ENCODE data around the gene PLSCR3.

The PLSCR3 gene

GRCh38 chr17:7394452-7395191 lies at the start of gene PLSCR3:
Gene PLSCR3 (minus strand): TSS chr17:7394525. CDS start chr17:7394110, 415 bp downstream.
- DNase-seq = peak; percentile 40

DNA sequence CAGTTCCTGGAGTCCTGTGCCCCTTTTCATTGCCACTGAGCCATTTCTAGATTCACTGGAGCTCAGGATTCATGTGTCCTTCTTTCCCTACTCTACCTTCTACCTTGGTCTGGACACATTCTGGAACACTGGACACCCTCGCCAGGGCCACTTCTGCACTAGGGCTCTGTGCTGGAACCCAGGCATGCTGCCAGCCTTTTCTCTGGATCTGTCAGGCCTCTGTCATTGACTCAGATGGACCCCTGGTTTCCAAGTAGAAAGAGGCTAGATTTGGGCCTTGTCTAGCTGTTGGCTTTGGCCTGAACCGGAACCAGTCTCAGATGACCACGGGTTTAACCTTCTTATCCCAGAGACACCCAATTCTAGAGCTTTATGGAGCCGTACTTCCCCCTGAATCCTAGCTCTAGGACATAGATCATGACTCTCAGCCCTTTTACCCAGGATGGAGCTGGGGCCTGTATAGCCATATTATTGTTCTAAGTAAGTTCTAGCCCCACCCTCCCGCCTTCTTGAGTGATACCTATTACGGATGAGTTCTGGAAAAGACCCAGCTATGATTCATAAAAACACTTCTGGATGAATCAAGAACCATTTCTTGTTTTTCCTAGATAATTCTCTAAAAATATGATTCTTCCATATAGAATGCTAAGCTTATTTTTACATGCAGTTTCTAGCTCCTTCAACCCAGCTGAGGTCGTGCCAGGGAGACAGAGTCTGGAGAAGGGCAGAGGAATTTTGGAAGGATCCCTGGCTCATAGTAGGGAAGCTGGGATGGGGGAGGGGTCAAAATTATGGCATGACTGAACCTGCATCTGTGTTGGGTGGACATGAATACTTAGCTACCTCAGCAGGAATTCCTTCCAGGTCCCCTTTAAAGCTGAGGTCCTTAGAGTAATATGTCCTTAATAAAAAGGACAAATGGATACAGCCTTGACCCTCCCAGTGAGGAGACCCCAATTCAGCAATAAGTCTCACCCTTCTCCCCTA lies 49.5 kb upstream of the PLSCR3 start:
- no peak for DNase-seq

DNA sequence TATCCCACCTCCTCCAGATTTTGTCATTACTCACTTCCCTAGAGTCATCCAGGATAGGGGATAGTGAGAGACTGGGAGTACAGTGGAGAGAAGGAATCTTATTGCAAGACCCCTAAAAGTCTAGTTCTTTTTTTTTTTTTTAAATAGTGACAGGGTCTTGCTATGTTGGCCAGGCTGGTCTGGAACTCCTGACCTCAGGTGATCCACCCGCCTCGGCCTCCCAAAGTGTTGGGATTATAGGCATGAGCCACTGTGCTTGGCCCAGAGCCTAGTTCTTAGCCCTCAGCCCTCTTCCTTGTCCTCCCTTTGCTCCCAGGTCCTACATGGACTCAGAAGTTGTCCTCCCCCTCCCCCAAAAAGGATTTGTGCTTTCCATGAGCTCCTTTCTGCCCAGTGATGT lies 47.8 kb upstream of the PLSCR3 start:
- DNase-seq = no peak

DNA sequence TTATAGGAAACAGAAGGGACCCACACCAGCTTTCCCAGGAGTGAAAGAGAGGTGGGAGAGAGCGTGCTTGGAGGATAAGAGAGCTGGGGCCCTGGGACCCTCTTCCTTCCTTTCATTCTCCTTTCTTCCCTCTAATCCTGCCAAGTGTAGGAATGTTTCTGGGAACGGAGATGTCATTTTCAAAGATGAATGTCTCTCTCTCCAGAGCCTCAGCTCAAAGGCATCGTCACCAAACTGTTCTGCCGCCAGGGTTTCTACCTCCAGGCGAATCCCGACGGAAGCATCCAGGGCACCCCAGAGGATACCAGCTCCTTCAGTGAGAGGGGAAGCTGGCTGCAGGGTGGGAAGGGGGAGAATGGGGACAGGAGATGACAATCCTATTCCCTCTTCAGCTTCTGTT lies 46.9 kb upstream of the PLSCR3 start:
- DNase-seq = no peak

DNA sequence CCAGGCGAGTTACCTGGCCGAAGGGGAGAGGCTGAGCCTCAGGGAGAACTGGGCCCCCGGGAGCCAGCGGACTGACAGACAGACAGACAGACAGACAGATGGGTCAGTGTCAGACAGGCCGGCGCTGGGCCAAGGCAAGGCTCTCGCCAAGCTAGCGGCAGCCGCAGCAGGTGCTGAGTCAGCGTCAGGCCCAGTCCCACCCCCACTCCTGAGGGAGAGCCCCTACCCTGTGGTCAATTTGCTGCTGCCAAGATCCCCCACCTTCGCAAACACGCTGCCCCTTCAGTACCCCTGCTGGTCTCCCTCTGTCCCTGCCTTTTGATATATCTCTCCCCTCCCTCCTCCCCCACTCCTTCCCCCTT lies 46.5 kb upstream of the PLSCR3 start:
- DNase-seq = no peak

DNA sequence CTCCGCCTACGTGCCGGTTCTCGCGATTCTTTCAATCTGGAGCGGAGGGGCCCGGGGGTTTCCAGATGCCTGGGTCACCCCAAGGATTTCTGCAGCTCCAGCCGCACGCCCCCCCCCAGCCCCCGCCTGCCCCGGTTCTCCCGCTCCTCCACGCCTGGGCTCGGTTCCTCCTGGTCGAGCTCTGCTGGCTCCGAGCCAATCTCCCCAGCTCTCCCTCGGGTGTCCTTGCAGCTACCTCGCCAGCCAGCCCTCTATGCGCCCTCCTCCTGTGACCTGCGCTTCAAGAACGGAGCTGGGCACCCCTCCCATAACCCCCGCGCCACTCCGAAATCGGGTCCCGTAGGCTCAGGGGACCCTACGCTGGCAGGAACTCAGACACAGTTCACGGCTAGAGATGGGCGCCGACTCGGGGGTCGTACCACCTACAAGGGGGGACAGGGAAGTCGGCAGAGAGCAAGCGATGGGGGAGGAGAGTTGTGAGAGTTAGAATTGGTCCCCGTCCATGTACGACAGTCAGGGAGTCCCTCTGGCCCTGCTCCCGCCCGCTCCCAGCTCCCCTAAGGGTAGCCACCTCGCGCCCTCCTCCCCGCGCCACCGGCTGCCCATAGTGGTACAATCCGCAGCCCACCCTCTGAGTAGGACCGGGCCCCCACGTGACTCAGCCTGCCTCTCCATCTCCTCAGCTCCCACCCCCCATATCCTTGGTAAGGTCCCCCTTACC lies 45.9 kb upstream of the PLSCR3 start:
- DNase-seq = no peak

DNA sequence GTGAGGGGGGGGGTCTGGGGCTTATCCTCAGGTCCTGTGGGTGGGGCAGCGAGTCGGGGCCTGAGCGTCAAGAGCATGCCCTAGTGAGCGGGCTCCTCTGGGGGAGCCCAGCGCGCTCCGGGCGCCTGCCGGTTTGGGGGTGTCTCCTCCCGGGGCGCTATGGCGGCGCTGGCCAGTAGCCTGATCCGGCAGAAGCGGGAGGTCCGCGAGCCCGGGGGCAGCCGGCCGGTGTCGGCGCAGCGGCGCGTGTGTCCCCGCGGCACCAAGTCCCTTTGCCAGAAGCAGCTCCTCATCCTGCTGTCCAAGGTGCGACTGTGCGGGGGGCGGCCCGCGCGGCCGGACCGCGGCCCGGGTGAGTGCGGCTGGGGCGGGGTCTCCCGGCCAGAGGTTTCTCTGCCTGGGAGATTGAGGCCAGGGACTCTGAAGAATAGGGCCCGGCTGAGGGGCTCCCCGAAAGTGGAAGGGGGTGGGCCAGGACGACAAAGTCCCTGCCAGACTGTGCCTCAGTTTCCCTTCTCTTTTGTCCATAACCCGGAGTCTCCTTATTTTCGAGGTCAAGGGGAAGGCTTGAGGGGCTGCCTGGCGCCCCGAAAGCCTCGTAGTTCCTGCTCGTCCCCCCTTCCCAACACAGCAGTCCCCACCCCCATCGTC lies 45.3 kb upstream of the PLSCR3 start, which contains the start of gene FGF11:
FGF11 (plus strand) TSS at position 51 of the 651 bp plus-strand sequence; CDS start at position 160, 109 bp downstream.
- no peak for DNase-seq

GRCh38 chr17:7438656-7439460 lies 44.5 kb upstream of the PLSCR3 start:
- DNase-seq = no peak

DNA sequence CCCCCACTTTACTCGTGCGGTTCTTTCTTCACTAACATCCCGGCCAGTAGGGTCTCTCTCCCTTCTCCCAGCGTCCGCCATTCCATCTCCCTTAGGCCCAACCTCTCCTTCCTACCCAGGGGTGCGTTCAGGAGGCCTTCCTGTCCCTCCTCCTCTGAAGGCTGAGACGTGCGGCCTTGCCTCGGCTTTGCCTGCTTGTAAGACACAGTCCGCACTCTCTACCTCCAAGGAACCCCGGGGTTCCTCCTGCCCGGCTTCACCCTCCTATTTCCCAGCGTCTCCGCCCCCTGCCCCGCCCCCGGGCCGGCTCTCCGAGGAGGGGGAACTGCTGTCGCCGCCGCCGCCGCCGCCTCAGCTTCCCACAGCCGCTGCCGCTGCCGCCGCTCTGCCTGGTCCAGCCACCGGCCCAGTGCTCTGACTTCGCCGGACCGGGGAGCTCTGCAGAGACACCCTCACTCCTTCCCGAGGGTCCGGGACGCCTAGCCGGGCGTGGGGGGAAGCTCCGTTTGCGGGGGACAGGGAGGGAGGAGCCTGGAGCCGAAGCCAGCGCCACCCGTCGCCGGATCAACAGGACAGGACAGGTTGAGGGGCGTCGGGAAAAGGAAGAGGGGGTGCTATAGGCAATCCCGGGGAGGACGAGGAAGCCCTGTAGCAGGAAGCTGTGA lies 43.8 kb upstream of the PLSCR3 start:
- no peak for DNase-seq

GRCh38 chr17:7437369-7437863 lies 43.1 kb upstream of the PLSCR3 start:
- DNase-seq = no peak

DNA sequence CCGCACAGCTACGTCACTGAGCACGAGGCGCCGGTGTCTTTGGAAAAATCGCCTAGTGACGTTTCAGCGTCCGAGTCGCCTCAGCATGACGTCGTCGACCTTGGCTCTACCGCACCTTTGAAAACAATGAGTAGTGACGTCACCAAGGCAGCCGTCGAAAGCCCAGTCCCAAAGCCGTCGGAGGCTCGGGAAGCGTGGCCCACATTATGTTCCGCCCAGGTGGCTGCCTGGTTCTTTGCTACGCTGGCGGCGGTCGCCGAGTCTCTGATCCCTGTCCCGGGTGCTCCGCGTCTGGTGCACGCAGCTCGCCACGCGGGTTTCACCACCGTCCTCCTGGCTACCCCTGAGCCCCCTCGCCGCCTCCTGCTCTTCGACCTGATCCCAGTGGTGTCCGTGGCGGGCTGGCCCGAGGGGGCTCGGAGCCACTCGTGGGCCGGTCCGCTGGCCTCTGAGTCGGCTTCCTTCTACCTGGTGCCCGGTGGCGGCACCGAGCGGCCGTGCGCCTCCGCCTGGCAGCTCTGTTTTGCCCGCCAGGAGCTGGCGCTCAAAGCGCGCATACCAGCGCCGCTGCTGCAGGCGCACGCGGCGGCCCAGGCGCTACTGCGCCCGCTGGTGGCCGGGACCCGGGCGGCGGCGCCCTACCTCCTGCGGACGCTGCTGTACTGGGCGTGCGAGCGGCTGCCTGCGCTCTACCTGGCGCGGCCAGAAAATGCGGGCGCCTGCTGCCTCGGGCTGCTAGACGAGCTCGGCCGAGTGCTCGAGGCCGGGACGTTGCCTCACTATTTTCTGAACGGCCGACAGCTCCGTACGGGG lies 42.4 kb upstream of the PLSCR3 start:
- peak; percentile 2 for DNase-seq

DNA sequence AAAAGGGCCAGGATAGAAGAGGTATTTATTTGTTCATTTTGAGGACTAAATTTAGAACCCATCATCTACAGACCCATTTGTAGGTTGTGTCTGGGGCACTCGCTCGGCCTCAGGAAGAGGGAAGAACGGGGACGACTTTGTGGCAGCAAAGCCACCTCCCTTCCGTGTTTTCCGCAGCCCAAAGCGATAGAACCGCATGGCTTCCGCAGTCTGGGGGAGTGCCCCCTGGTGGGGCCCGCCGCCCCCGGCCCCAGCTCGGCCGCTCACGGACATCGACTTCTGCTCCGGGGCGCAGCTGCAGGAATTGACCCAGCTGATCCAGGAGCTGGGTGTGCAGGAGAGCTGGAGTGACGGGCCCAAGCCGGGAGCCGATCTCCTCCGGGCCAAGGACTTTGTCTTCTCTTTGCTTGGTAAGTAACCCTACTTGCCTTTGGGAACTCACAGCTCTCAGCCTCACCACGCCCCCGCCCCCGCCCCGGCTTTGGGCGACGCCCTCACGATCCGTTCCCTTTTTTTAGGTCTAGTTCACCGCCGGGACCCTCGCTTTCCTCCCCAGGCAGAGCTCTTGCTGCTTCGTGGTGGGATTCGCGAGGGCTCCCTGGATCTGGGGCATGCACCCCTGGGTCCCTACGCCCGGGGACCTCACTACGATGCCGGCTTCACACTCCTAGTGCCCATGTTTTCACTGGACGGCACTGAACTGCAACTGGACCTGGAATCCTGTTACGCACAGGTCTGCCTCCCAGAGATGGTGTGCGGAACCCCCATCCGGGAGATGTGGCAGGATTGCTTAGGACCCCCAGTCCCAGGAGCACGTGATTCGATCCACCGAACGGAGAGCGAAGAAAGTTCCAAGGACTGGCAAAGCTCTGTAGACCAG lies 41.6 kb upstream of the PLSCR3 start:
- peak; percentile 46 for DNase-seq

- DNase-seq = no peak
Measured at GRCh38 chr17:7432296-7432695, 38.0 kb upstream of the PLSCR3 start.

- no peak for DNase-seq
Measured at GRCh38 chr17:7431231-7431630, 36.9 kb upstream of the PLSCR3 start.

DNA sequence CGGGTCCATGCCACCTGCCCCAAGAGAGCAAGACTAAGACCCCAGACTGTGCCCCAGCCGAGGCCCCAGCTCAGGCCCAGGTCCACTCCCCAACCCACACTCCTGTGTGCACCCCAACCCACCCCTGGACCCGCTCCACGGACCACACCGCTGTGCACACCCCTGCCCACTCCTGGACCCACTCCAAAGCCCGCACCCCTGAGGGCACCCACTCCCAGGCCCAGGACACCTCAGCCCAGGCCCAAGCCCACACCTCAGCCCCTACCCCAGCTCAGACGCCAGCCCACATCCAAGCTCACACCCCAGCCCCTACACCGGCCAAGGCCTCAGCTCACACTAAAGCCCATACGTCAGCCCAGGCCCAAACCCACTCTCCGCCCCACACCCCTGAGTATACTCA lies 35.4 kb upstream of the PLSCR3 start:
- no peak for DNase-seq

- no peak for DNase-seq
Measured at GRCh38 chr17:7428557-7428956, 34.2 kb upstream of the PLSCR3 start, which contains the start of gene SPEM3. Gene SPEM3 (plus strand): TSS chr17:7428857. CDS start chr17:7428903, 46 bp downstream.

GRCh38 chr17:7427549-7427948 lies 33.2 kb upstream of the PLSCR3 start:
- DNase-seq = no peak

DNA sequence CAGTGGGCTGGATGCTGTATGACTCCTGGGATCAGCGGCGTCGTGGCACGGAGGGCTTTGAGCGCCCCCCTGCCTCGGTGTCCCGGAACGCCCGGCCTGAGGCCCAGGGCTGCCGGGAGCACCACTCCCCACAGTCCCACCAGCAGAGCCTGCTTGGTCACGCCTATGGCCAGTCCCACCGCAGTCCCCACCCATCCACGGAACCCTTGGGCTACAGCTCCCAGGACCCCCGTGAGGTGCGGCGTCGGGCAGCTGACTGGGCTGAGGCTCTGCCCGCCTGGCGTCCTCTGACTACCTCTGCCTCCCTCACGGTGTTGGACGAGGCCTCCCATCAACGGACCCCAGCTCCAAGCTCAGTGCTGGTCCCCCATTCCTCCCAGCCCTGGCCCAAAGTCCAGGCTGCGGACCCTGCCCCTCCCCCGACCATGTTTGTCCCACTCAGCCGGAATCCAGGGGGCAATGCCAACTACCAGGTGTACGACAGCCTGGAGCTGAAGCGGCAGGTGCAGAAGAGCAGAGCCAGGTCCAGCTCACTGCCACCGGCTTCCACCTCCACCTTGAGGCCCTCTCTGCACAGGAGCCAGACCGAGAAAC lies 32.7 kb upstream of the PLSCR3 start:
- DNase-seq = no peak

All from GF-D8 (cell line).